GM10266 (cell line): ENCODE results near the gene MTOR.
"Not testable (repeated sequence)": the region's sequence is repeated elsewhere in the genome, so short reads cannot be mapped to it uniquely, and the experiment has no call there.

Source experiments
- DNase-seq: peaks from one replicate; pipeline ENCODE4 v3.0.0; 2012; ENCODE audit errors: extremely low spot score
- CTCF ChIP-seq: IDR thresholded peaks from 2 replicates; pipeline ENCODE4 v1.5.1; 2012; ENCODE audit warnings: mild to moderate bottlenecking, low read depth; ENCODE audit not compliant: control insufficient read depth, insufficient read depth; ENCODE audit errors: missing control alignments

Gene MTOR

GRCh38 chr1:11187494-11187893 lies 74.9 kb downstream of the MTOR start:
- DNase-seq: no peak
- TF ChIP-seq CTCF: no peak

- DNase-seq: no peak
- TF ChIP-seq CTCF: no peak
Measured at GRCh38 chr1:11187000-11187399, 75.4 kb downstream of the MTOR start.

- no peak for TF ChIP-seq CTCF
- DNase-seq: no peak
Measured at GRCh38 chr1:11184973-11185372, 77.4 kb downstream of the MTOR start.

- DNase-seq: no peak
- no peak for TF ChIP-seq CTCF
Measured at GRCh38 chr1:11182884-11183283, 79.5 kb downstream of the MTOR start.

GRCh38 chr1:11180342-11180744 lies 82.0 kb downstream of the MTOR start:
- DNase-seq: no peak
- TF ChIP-seq CTCF: no peak

- DNase-seq: not testable (repeated sequence)
Measured at GRCh38 chr1:11179749-11180148, 82.6 kb downstream of the MTOR start.

- no peak for TF ChIP-seq CTCF
- DNase-seq: no peak
Measured at GRCh38 chr1:11179125-11179524, 83.2 kb downstream of the MTOR start.

- DNase-seq: no peak
- TF ChIP-seq CTCF: no peak
Measured at GRCh38 chr1:11178021-11179015, 84.0 kb downstream of the MTOR start.
